OCI-M1 (cell line): ENCODE measurements around the gene ARID1B.

ENCODE experiments used
- DNase-seq: peaks from one replicate; lab custom pipeline; 2025; lab: John Stamatoyannopoulos, UW

The ARID1B gene

DNA sequence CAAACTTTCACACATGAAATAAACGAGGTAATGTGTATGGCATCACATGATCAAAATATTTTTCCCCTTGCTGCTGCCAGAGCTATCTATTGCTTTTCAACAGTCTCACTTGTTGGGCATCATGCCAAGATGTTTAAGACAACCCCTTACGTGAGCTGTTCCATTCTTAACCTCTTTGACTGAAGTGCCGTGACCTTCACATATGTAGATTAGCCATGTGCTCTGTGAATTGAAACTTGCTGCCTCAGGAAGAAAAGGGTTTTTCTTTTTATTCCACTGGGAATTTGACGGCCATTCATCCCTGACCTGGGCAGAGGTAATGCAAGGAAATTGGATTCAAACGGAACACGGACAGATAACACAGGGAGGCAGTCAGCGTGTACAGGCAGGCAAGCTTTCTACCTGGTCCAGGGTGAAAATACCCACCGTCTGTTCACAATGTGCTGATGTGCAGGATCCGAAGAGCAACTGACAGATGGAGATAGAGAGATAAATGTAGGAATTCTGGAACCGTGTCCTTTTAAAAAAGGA lies 14.2 kb downstream of the ARID1B start:
- DNase-seq: peak; percentile 51

- DNase-seq: no peak
These were observed 16.0 kb downstream of the ARID1B start for GRCh38 chr6:156793200-156793599.

GRCh38 chr6:156794546-156795354 lies 17.6 kb downstream of the ARID1B start:
- DNase-seq: no peak

GRCh38 chr6:156795825-156796224 lies 18.6 kb downstream of the ARID1B start:
- DNase-seq: no peak

DNA sequence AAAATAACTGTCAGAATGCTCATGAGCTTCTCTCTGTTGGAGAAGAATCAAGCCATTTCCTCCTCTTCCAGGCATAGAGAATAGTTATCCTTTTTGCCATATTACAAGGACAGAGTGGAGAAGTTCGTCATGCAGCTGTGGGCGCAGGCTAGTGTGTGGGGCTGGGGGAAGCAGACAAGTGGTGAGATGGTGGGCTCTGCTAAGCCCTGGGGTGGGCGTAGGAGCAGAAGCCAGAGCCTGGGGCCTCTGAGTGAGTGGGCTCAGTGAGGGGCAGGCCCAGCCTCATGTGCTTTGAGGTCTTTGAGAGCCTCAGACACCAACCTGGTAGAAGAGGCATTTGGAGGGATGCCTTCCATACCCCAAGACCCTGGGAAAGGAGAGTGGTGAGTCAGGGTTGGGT lies 19.4 kb downstream of the ARID1B start:
- DNase-seq: no peak

DNA sequence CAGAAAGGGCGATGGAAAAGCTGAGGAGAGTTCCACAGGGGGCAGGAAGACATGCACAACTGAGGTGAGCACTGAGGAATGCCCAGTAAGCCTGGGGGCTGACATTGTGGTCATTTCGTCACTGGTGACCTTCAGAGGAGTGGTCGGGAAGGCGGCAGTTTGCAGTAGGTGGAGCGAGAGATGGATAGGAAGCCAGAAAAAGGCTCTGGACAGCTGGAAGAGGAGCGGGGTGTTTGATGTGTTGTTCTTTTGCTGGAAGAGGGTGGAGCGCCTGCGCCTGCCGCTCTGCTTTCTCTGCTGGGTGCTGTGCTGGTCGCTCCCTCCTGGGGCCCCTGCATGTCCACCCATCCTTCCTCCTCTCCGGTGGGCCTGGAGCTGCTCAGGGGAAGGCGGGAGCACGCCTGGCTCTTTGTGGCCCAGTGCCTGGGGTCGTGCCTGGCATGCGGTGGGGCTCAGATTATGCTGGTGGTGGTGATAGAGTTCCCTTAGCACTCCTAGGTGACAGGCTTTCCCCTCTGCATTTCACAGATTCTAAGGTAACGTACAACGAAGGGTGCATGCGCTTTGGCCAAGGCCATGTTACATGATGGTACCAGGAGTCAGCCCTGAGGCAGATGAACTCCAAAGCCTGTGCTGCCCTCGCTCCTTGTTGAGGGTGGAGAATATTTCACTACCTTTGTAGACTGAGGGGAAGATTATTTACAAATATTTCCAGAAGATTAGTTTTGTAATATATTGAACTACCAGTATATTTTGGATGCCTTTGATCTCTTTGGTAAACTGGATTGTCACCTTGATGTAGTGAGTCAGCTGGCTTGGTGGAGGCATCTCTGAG lies 20.9 kb downstream of the ARID1B start:
- DNase-seq: no peak

DNA sequence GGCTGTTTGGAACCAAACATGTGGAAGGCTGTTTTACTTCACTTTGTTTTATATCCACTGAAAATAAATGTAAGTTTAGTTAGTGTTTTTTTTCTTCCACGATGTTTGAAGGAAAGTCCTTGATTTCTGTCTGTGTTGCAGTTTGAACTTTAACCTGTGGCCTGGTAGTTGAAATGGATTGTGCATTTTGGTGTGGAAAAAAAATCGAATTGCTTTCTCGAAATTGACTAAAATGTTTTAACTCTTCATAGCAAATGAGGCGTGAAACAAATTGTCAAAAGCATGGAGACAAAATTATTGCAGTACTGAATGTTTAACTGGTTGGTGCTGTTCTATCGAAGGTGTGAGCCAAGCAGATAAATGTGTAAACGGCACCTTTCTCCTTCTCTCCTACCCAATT lies 24.5 kb downstream of the ARID1B start:
- DNase-seq: no peak

GRCh38 chr6:156803353-156803752 lies 26.2 kb downstream of the ARID1B start:
- DNase-seq: no peak

DNA sequence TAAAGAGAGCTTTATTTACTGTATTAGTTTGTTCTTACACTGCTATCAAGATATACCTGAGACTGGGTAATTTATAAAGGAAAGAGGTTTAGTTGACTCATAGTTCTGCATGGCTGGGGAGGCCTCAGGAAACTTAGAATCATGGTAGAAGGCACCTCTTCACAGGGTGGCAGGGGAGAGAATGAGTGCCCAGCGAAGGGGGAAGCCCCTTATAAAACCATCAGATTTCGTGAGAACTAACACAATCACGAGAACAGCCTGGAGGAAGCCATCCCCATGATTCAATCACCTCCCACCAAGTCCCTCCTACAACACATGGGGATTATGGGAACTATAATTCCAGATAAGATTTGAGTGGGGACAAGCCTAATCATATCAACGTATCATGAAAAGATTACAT lies 27.2 kb downstream of the ARID1B start:
- no peak for DNase-seq

- no peak for DNase-seq
These were observed 29.0 kb downstream of the ARID1B start for GRCh38 chr6:156806155-156806554.

- DNase-seq: no peak
These were observed 29.9 kb downstream of the ARID1B start for GRCh38 chr6:156807028-156807427.

- peak; percentile 41 for DNase-seq
These were observed 30.6 kb downstream of the ARID1B start for GRCh38 chr6:156807795-156808194.

GRCh38 chr6:156808287-156808686 lies 31.1 kb downstream of the ARID1B start:
- DNase-seq: peak; percentile 56

GRCh38 chr6:156809034-156809433 lies 31.9 kb downstream of the ARID1B start:
- peak; percentile 84 for DNase-seq

DNA sequence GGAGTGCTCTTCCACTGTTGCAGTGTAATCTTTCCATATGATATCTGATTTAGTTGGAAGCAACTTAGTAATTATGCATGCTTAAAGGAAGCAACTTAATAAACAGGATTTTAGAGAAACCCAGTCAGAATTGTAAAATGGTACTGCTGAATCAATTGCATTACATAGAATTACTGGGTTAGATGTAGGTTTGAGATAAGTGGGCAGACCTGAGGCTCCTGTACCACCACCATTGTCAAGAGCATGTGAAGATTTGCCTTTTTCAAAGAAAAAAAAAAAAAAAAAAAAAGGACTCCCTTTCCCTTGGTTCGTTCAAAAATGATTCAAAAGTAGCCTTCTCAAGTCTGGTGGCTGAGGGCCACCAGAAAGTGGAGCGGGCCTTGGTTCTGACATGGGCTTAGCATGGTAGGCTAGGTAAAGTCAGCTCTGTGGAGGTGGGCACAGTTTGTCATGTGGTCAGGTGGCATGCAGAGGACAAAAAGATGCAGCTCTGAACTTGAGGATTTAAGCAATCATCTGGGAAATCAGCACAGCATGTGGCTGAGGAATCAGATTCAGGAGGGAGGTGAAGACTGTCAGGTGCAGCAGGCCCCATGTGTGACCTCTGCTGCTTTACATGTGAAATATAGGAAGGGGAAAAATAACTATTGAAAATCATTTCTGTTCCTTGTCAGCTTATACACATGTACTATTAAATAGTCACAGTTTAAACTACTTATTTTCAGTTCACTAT lies 32.4 kb downstream of the ARID1B start:
- DNase-seq: no peak

GRCh38 chr6:156814036-156814581 lies 36.9 kb downstream of the ARID1B start:
- no peak for DNase-seq

- peak; percentile 73 for DNase-seq
These were observed 39.3 kb downstream of the ARID1B start for GRCh38 chr6:156816505-156816904.

DNA sequence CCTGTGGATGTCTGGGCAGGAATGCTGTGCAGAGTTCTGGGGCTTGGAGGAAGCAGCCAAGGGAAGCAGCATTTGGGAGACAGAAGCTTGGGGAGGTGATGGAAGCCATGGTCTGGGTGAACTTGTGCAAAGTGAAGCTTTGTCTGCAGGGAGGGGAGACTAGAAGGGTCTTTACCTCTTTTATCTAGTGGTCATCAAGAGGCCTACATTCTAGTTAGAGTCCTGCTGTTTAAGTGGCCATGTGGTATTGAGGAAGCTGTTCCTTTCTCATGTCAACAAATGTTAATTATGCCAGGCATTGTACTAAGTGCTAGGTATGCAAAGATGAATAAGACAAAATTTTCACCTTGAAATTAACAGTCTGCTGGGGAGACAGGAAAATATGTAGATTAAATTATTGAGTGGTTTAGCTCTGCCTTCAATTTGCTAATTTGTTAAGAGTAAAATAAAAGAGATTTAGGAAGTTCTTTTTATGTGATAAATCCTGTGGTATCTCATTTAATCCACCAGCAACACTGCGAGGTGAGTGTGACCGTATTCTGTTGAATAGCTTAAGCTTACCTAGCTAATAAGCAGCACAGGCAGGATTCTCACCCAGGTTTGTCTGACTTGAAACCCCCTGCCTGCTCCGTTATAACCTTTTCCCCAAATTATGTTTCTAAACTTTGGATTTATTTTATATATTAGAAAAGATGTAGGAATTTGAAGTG lies 43.1 kb downstream of the ARID1B start:
- no peak for DNase-seq

GRCh38 chr6:156821707-156822106 lies 44.5 kb downstream of the ARID1B start:
- no peak for DNase-seq

- no peak for DNase-seq
These were observed 45.6 kb downstream of the ARID1B start for GRCh38 chr6:156822747-156823206.

GRCh38 chr6:156824142-156824541 lies 47.0 kb downstream of the ARID1B start:
- no peak for DNase-seq
